ELR (cell line): ENCODE data around the gene CDHR3.

Experiments
- DNase-seq: peaks from one replicate; pipeline ENCODE4 v3.0.0-alpha.2; 2015; ENCODE audit warnings: low read depth

CDHR3 gene

DNA sequence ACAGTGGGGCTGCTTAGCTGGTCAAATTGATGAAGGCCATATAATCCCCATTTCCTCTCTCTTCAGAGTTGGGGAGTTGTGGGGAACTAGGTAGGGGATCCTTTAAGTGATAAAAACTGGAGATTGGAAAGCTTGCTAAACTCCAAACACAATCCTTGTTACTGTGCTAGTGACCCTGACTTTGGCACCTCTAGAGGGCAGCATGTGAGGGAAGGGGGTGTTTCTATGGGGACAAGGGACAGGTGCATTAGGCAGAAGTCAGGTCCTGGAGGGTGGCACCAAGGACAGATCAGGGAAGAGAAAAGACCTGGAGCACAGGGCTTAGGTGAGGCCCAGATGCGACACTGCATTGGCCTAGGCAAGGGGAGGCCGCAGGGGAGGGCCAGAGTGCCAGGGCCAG lies 66.9 kb downstream of the CDHR3 start:
- no peak for DNase-seq

DNA sequence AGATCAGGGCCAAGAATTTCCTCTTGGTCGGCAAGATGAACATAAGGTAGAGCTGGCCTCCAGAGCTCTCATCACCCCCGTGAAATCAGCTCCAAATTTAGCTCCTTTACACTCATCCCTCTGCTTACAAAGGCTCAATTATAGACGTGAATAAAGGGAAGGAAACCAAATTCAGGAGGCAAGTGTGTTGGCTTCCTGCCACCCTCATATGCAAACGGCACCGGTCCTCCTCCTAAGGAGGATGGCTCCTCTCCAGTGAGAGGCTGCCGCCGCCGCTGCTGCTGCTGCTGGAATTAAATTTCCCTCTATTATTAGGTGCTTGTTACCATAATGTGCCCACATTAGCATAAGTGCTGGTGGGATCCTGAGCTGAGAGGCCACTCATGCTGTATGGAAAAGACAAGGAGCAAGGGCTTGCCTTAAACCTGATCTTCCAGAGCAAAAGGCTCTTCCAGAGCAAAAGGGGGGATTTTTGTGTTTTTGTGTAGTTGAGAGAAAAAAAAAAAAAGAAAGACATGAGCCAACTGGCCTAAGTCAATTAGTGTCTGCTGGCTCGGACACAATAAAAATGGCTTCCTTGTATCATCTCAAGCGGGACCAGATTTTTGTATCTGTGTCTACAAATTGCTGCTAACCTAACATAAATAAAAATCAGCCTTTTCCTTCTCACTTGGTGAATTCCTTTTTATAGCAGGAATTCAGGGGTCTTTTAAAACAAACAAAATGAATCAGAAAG lies 68.4 kb downstream of the CDHR3 start:
- no peak for DNase-seq

DNA sequence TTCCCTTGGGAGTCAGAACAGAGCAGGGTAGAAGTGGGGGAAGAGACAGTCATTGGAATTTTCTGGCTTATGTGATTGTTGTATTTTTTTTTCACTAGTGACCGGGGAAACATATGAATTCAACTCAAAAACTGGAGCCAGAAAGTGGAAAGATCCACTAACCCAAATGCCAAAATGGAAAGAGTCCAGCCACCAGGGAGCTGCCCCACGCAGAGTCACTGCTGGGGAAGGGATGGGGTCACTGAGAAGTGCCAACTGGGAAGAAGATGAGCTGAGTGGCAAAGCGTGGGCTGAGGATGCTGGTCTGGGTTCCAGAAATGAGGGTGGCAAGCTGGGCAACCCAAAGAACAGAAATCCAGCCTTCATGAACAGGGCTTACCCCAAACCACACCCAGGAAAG lies 69.2 kb downstream of the CDHR3 start:
- no peak for DNase-seq

DNA sequence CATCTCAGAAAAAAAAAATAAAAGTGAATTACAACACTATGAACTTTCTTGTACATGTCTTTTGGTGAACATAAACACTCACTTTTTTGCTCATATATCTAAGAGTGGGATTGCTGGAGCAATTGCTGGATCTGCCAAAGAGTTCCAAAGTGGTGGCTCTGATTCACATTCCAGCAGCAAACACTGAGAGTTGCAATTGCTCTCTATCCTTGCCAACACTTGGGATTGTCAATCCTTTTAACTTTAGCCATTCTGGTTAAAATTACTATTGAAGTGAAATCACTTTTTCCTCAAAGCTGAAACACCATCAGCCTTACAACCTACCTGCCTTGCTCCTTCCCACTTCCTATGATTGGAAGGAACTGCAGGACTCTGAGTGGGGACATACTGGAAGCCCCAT lies 70.7 kb downstream of the CDHR3 start:
- no peak for DNase-seq

DNA sequence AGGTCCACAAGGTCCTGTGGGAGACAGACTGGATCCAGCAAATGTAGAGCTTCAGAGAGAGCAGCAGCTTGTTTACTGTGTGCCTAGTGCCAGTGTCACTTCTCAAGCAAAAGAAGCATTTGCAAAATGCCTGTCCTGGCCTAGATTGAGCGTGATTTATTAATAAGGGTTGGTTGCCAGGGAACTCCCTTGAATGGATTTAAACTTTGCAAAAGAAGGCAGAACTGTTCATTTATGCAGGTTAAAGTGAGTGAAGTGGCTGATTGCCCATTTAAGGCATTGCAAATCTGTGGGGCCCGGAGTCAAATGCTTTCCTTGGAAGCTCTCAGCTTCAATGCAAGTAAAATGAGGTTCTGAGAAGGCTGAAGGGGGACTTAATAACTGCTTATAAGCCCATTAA lies 71.3 kb downstream of the CDHR3 start:
- no peak for DNase-seq

DNA sequence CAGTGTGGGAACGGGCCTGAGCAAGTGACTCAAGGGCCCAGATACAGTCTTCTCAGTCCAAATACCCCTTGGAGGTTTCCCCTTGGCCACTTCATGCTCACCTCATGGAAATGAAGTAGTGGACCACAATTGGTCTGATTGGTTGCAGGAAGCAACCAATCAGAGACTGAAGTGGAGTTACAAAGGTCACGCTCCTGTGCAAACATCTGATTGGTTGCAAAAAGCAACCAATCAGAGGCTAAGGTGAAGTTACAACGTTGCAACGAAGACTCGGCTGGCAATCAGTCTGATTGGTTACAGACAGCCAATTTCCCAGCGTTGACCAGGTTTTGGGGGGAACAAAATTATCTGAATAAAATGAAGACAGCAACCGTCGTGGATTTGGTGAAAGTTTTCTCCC lies 72.5 kb downstream of the CDHR3 start:
- no peak for DNase-seq

DNA sequence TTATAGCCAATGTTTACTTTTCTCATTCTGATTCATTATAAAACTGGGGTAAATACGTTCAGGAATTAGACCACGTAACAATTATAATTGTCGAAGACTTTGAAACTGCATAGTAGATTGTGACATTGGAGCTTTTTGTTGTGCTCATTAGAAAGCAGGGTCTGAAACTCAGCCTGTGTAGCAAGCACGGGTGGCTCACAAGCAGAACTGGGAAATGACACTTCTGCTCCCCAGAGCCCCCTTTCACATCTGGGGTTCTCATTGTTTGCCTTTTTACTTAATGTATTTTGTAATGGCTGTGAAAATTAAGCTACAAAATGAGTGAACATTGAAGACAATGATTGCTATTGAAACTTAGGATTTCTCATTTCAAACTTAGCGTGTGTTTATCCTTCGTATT lies 72.9 kb downstream of the CDHR3 start:
- no peak for DNase-seq

DNA sequence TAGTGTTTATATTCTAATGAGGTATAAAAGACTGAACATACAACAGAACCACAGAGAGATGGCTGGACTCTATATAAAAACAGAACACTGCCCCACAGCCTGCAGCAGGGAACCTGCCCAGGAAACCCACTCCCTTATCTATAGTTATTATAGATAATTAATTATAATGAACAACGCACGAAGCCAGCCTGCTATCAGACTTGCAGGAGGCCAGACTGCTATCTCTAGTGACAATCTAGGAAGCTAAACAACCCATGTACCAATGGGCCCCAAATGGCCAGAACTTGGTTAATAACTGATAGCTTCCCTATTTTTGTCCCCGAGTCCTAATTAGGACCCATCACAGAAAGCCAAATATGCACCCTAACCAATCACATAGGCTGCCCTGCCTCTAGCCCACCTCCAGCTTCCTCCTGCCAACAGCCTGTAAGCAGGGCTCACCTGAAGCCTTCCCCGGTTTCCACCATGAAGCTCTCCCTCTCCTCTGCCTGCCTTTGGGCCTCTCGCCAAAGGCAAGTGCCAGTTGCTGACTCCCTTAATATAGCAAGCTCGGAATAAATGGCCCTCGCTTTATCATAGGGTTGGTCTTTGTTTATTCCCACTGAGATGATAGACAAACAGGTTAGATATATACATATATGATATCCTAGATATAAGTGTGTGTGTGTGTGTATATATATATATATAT lies 74.6 kb downstream of the CDHR3 start:
- DNase-seq = no peak

DNA sequence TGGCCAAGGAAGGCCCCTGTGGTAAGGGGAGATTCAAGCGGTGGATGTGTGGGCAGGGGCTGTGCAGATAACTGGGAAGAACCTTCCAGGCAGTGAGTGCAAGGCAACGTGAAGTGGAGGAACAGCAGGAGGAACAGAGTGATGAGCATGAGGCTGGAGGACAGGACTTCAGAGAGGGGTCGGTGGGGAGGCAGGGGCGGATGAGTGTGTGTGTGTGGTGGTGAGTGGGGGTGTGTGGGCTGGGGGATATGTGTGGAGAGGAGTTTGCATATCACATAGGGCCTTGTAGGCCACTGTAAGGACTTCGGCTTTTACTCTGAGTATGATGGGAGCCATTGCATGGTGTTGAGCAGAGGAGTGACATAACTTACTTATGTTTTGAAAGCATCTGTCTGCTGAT lies 75.2 kb downstream of the CDHR3 start:
- DNase-seq = no peak

DNA sequence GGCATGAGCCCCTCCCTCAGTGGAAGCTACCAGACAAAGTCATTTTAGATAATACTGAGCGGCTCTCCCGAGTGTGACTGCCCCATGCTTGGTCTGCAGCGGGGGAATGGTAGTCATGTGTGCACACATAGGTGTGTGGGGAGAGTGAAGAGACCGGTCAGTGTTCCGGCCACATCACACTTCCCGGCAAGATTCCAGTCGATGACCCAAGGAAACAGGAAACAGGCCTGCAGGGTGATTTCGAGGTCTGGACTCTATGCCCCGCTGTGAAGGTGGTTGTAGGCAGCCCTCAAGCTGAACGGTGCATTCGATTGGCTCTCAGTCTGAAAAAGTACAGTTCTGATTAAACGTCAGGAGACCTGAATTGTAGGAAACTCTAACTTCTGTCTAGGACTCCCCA lies 75.9 kb downstream of the CDHR3 start:
- DNase-seq = no peak

DNA sequence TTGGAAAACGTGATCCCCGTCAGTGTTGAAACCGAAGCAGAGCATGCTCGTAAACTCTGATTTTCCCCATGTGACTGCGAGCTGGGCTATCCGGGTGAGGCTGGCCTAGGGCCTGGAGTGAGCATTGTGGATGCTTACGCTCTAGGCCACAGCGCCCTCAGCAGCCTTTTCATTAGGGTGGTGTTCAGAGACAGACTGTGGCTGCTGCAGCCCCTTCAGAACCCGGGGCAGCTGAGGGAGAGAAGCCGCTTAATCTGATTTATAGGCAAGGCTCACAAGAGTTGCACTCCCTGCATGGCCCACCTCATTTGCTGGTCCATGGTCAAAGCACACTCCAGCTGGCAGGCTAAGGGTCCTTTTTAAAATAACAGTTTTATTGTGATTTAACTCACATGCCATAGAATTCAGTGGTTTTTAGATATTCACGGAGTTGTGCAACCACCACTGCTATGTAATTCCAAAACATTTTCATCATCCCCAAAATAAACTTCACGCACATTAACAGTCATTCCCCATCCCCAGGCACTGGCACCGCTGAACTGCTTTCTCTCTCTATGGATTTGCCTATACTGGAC lies 76.5 kb downstream of the CDHR3 start:
- DNase-seq = peak; percentile 33

DNA sequence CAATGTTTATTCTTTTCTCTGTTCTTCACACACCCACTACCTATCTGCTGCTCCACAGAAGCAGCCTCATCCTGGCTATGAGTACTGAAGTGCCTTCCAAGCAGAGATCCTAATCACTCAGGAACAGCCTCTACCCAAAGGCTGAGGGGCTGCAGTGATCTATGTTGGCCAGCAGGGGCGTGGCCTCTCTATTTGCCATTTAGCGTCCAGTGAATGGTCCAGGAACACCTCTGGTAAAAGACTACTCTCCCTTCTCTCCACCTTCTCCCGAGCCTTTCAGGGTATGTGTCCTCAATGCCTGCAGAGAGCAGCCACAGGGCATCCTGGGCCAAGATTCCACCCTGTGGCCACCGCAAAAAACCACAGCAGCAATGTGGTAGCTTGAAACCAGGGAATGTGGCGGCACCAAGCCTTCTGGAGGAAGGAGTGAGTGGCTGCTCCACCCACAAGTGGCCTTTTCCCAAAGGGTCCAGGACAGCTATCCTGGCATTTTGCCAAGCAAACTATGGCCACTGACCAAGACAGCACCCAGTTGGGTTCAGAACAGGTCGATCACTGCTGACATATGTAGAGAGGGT lies 78.2 kb downstream of the CDHR3 start:
- peak; percentile 73 for DNase-seq

DNA sequence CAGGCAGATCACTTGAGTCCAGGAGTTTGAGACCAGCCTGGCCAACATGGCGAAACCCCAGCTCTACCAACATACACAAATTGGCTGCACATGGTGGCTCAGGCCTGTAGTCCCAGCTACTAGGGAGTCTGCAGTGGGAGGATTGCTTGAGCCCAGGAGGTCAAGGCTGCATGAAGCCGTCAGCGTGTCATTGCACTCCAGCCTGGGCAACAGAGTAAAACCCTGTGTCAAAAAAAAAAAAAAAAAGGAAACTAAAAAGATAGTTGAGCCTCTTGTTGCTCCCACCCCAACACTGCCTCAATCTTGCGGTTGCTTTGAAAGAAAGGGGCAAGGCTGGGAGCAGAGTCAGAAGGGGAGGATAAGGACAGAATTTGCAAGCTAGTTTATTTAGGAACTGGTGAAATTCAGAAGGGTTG lies 79.1 kb downstream of the CDHR3 start:
- no peak for DNase-seq

DNA sequence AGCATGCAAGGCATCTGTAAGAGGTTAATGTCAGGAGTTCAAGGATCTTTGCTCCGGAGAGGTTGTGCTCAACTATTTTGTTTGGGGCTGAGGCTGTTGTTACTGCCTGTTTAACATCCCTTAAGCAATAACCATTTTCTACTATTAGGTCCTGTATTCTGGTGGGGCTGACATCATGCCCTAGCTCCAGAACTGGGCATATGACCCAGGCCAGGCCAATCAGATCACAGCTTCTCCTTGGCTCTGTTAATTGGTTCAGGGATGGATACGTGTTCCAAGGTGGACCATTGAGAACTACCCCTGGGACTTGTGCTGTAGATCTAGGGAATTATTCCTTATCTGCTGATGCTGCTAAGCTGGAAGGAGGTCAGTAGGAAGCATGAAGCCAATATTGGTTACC lies 82.1 kb downstream of the CDHR3 start:
- no peak for DNase-seq

DNA sequence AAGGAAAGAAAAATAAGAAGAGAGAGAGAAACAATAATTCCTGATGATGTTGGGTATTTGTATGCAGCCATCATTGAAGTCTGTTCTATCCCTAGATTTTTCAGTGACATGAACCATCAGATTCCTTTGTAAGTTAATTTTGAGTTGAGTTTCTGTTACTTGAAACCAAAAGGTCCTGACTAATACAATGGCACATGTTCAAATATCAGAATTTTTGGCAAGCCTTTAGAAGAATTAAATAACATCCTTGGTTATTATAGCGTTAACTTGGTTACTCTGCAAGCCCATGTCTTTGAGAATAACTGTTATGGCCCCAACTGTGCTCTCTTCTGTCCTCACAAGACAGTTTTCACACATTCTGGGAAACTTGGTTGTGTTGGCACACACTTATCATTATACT lies 82.5 kb downstream of the CDHR3 start:
- DNase-seq = no peak

DNA sequence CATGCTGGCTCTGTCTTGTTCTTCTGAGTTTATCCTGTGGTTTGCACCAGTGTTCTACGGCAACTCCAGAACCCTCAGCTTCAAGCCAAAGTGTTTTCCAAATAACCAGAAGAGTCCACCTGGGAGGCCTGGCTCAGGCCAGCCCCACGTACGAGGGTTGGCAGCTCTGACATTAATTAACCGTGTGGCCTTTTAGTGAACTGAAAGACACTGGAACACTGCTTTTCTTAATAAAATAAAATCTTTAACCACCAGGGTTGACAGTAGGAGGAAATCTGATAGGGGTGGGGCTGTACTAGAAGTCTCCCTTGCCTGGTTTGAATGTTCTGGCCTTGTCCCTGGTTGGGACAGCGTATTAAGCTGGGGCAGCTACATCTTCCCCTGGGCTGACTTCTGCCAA lies 84.1 kb downstream of the CDHR3 start:
- no peak for DNase-seq

DNA sequence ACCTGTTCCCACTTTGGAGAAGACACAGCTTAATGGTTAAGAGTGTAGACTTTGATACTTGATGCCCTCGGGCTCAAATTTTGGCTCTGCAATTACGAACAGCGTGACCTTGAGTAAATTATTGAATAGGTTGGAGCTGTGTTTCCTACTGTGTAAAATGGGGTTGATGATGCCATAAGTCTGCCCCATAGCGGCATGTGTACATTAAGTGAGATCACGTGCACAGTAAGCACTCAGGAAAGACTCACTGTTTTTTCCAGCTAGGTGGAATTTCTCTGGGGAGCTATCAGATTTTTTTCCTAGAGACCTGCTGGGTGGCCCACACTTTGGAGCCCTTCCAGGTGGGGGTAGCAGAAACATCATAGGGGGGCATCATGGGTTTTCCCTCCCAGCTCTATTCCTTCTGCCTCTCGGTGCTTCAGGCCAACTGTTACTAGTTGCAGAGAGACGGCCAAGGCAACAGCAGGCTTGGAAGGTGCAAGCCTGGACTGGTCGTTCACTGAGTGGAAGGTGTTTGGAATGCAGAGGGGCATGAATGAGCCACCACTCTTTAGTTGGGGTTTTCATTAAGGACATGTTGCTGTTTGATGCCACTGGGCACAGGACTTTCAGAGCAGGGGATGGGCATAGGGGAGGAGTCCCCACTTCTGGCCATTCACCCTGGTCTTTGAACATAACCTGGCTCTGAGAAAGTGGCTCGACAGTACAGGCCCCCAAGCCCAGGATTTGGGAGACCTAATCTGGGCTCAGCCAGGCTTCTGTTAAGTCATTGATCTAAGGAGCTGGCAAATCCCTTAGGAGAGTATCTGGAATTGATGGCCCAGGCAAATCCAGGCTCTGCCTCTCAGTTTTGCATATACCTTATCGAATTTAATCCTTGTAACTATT lies 85.0 kb downstream of the CDHR3 start:
- no peak for DNase-seq

DNA sequence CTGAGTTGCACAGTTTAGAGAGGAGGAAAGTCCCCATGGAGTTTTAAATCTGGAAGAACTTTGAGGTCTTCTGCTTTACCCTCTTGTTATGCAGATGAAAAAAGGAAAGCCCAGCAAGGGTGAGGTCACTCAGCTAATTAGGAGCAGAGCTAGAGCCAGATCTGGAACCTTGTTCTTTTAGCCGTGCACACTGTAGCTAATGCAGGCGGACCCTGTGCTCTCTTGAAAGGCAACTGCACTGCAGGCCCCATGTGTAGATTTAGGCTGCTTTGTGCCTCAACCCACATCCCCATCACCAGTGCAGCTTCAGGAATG lies 85.6 kb downstream of the CDHR3 start:
- no peak for DNase-seq

DNA sequence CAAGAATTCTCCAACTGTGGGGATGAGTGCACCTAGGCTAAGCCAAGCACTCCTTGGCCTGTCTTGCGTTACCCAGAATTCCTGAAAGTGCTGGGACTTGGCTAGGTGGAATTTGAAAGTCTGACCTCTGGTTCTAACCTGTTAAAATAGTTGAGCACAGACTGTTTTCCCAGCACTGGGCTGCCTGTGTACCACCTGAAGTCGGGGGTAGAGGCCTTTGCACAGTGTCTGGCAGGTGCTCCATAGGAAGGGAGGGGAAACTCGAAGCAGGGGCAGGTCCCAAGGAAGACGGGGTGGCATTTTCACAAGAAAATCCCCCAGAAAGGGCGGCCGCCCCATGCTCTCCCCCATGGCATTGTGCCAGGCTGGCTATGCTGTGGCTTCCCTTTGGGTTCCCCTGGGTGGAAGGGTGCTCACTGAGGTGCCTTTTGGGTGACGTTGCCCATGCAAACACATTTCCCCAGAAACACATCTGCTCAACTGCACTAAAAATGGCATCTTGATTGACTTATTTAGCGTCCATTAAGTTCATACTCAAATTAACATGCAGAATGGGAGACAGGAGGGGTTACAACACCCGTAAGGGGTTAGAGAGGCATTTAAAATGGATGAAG lies 86.2 kb downstream of the CDHR3 start:
- no peak for DNase-seq

DNA sequence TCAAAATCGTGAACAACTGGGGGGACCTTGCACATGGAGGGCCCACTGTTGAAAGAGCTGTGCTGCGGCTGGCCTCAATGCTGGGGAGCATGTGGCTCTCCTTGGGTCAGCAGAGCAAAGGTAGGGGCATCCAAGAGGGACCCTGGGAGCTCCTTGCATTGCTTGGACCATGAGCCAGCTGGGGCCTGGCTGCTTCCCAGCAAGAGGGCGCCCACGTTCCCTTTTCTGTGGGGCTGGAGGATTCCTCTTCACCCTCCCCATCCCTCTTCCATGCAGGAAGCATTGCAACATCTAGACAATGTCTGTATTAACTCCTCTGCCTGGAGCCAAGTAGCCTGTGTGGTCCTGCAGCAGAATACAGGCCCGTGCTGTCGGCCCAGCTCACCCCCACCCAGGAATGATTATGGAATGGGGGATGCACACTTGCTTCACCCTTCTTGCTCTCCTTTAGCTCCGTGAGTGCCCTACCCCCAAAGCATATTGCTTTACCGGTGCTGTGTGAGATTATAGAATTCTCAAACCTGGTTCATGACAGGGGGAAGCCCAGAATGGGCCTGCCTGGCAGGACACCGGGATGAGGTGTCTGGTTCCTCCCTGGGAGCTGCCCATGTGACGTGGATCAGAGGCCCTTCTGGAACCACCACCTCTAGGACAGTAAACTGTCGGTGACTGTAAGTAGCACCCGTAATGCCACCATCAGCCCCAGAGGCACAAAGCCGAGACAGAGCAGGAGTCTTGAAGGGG lies 87.1 kb downstream of the CDHR3 start:
- DNase-seq = peak; percentile 51

DNA sequence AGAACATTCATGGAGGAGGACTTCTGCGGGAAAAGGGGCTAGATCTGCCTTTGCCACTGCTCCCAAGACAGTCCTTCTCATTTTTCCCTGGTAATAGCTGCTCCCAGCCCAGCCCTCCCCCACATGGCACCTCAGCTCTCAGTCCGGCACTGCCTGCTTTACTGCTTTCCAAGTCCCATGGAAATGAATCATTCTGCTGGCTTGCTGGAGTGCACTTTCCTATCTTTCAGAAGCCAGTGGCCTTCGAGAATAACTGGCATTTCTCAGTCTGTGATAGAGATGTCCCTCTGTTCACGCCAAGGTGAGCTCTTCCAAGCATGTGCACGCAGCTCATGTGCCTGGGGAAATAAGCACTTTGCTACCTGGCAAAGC lies 87.7 kb downstream of the CDHR3 start:
- DNase-seq = peak; percentile 56
